GM18909 (cell line): ENCODE measurements around the gene WBP2.
"Not testable (repeated sequence)": the region's sequence is repeated elsewhere in the genome, so short reads cannot be mapped to it uniquely, and the experiment has no call there.

Experiments used
- ATAC-seq: cut with Tn5 transposase; IDR thresholded peaks from one replicate; pipeline ENCODE4 v1.9.1; 2021; ENCODE audit warnings: mild to moderate bottlenecking; ENCODE audit not compliant: unreplicated experiment, poor library complexity

Gene WBP2

DNA sequence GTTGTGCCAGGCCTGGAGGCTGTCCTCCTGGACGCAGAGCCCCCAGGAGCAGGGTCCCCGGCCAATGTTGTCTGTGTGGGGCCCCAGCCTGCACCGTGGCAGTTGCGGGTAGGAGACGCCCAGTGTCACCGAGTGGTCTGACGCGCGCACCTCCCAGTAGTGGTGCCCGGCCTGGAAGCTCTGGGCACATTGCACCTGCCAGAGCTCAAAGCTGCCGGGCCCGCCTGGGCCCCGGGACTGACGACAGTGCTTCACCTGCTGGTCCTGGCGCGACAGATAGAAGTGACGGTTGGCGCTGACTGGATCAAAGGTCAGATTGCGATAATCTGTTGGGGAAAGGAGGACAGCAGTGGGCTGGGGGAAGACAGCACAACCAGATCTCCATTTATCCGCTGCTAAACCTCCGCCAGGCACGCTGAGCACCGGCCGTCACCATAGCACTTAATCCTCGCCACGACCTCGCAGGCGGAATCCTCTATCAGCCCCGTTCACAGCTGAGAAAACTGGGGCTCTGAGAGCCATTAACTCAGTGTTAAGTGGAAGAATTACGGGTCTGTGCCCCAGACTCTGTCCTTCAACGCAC is 36.0 kb upstream of the WBP2 start:
- no peak for ATAC-seq

DNA sequence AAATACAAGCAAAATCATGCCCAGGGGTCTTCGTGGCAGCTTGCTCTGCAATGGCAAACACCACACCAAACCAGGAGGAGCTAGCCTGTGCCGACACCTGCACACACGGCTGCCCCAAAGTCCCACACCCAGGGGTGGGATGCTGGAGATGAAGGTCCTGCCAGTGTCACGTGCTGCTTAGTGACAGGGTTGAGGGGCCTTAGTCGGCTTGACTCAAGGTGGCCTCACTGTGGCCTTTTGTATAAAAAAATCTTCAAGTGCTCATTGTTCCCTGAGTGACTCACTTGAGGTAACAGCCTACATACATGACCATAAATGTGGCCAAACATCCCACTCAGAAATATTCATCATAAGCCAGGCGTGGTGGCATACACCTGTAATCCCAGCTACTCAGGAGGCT is 34.3 kb upstream of the WBP2 start:
- no peak for ATAC-seq

DNA sequence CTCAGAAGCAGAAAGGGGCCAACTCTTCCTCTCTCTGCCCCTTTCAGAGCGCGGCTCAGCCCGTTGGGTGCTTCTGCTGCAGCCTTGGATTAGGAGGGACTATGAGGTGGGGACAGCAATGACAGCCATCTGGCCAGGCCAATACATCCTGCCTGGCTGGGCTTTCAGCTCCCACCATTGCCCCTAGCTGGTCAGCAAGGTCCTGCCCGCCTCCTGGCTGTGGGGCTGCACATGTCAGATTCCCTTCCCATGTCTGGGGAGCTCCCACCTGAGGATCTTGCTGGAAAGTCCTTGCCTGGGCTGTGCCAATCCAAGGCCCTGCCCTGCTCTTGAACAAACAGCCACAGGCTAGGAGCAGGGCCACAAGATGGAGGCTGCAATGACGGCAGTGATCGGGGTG is 33.3 kb upstream of the WBP2 start:
- no peak for ATAC-seq

DNA sequence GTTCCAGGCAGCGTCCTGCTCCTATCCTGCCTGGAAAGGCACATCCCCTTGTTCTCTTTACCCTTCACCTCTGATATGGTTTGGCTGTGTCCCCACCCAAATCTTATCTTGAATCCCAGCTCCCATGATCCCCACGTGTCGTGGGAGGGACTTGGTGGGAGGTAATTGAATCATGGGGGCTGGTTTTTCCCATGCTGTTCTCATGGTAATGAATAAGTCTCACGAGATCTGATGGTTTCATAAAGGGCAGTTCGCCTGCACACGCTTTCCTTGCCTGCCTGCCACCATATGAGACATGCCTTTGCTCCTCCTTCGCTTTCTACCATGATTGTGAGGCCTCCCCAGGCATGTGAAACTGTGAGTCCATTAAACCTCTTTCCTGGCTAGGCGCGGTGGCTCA is 30.7 kb upstream of the WBP2 start:
- not testable (repeated sequence) for ATAC-seq

DNA sequence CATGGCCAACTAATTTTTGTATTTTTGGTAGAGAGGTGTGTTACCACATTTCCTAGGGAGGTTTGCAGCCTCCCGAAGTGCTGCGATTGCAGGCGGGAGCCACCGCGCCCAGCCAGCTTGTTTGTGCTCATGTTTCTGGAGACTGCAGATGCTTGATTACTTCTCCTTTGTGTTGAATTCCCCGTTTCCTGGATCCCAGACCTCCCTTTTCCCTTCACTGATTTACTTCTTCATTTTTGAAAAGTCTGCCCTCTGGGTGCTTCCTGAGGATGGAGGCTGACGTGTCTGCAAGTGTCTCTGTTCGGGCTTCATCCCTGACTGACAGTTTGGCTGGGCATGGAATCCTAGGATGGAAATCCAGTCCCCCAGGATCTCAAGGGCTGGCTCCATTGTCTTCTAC is 30.3 kb upstream of the WBP2 start:
- no peak for ATAC-seq

DNA sequence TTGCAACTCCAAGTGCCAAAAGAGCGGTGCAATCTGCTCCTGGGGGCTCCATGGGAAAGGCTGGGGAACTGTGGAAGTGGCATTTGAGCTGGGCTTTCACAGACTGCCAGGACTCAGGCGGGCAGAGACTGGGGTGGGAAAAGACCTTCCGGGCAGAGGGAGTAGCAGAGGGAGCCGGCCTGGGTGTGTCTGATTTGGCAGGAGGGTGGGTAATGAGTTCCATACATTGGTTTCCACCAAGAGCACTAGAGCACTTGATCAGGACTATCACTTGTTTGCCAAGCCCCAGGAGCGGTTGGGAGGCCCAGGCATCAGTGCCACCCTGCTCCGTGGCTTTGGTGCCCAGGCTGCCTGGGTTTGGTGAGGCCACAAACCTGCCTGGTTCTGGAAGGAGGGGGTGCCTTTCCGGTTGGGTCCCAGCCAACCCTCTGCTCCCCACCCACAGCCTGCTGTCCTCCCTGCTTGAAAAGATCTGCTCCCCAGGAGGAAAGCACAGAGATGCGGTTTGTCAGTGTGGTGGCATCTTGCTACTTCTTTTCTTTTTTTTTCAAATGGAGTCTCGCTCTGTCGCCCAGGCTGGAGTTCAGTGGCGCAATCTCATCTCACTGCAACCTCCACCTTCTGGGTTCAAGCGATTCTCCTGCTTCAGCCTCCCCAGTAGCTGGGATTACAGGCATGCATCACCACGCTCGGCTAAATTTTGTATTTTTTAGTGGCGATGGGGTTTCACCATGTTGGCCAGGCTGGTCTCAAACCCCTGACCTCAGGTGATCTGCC is 26.7 kb upstream of the WBP2 start:
- no peak for ATAC-seq

DNA sequence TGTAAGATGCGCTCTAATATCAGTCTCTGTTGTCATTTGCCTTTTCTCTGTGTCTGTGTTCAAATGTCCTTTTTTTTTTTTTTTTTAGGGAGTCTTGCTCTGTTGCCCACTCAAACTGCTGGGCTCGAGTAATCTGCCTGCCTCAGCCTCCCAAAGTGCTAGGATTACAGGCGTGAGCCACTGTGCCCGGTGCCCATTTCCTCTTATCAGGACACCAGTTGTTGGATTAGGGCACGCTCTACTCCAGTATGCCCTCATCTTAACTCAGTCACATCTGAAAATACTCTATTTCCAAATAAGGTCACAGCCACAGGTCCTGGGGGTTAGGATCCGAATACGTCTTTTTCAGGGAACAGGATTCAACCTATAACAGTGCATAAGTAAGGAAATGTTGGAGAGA is 25.1 kb upstream of the WBP2 start:
- no peak for ATAC-seq

DNA sequence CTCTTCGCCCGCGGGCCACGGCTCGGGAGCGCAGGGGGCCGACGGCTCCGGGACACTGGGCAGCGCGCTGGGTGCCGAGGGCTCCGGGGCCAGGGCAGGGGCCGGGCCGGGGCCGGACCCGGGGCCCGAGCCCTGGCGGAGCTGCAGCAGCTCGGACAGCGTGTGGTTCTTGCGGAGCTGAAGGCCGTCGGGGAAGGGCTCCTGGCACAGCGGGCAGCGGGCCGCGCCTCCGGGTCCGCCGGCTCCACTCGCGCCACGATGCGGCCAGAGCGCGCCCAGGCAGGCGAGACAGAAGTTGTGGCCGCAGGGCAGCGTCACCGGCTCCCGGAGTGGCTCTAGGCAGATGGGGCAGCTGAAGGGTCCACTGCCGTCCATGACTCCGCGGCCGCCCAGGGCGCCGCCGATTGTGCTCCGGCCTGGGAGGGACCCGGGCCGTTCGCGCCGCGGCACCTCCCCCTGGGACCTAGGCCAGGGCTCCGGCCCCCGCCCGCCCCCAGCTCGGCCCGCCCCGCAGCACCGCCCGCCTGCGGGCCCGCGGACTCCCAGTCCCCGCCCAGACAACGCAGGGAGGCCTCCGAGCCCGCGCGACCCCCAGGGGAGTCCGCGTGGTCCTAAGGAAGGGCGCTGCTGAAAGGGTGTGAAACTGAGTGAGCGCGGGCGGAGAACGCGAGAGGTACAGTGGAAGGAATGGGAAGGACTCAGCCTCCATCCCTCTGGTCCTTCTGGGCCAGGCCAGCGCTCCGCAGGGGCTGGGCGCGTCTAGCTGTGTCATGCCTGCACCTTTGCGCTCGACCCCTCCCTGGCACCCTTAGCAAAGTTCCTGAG is 23.3 kb upstream of the WBP2 start, which contains the start of gene TRIM47:
TRIM47 (minus strand) TSS at position 408 of the 825 bp plus-strand sequence; CDS start at position 375, 33 bp downstream.
- ATAC-seq: peak; percentile 17

DNA sequence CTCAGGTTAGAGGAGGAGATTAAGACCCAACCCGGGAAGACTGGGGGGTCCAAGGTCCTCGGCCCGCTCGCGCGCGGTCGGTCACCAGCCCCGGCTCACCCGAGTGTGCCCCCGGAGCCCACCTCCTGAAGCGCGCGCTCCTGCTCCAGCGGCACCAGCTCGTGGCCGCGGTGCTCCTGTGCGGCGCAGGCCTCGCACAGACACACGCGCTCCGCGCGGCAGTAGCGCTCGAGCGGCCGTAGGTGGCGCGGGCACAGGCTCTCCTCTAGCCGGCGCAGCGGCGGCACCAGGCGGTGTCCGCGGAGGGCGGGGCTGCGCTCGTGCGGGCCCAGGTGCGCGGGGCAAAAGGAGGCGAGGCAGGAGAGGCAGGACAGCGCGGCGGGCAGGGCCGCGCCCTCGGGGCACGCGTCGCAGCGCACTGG is 22.6 kb upstream of the WBP2 start:
- peak; percentile 60 for ATAC-seq

DNA sequence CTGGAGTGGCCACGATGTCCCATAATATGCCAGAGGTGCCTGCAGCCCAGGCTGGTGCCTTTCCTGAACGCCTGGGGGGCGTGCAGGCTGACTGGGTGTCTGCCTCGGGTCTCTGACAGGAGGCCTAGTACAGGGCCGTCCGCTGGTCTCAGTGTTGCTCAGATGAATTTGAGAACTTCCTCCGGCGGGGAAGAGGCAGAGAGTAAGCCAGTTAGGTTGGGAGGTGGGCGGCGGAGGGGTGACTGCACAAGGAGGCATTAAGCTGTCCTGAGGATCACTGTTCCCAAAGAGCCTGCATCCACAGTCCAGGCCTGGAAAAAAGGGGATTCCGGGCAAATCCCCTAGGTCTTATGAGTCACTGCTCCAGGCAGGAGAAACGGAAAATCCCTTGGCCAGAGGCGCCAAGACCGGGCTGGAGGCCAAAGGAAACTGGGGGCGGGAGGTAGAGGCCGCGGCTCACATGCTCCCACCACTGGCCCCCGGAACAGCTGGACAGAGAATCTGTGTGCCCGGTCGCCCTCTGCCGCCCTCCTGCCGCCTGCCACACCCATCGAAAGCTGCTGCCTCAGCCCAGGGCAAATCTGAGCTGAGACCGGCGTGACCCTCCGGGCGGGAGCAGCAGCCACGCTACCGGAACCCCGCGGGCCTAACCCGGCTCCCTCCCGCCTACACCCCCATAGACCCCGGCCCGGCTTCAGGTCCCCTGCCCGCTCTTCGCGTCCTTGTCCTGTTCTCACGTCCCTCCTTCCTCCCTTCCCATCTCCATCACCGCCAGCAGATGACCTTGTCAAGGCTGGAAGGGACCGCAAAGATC is 22.0 kb upstream of the WBP2 start:
- ATAC-seq: no peak

DNA sequence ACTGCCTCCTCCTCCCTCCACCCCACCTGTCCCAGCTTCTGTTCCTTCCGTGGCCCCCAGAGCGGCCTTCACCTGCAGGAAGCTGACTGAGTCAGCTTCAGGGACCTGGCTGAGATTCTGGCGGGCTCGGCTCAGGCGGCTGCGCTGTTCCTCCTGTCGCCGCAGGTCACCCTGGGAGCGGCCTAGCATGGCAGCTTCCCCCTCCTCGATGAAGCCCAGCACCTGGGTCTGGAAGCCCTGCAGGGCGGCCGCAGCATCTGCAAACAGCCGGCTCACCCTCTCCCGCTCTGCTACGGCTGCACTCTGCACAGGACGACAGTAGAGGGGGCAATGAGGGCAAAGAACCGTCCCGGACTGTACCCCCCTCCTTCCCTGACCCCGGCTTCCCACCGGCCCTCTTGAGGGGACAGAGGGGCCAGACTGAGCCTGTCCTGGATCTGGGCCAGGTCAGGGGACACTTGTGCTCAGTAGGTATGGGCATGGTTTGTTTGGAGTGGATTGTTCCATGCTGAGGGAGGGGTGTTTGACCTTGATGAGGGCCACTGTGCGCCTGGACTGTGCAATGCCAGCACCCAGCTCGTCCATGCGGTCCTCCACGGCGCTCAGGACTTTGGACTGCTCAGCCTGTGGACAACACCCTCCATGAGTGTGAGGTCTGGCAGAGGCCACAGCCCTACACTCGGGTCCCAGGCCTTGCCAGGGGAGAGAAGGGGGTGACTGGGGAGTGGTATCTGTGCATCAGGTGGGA is 21.2 kb upstream of the WBP2 start:
- ATAC-seq: no peak

DNA sequence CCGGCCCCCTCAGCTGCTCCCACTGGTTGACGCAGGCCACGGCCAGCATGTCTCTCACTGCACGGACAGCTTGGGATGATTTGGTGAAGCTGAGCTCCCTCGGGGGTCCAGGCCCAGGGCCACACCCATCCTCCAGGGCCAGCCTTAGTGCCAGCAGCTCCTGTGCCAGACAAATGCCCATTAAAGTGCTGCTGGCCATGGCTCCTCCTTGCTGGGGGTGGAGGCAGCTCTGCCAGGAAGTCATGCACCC is 20.7 kb upstream of the WBP2 start:
- ATAC-seq: no peak

DNA sequence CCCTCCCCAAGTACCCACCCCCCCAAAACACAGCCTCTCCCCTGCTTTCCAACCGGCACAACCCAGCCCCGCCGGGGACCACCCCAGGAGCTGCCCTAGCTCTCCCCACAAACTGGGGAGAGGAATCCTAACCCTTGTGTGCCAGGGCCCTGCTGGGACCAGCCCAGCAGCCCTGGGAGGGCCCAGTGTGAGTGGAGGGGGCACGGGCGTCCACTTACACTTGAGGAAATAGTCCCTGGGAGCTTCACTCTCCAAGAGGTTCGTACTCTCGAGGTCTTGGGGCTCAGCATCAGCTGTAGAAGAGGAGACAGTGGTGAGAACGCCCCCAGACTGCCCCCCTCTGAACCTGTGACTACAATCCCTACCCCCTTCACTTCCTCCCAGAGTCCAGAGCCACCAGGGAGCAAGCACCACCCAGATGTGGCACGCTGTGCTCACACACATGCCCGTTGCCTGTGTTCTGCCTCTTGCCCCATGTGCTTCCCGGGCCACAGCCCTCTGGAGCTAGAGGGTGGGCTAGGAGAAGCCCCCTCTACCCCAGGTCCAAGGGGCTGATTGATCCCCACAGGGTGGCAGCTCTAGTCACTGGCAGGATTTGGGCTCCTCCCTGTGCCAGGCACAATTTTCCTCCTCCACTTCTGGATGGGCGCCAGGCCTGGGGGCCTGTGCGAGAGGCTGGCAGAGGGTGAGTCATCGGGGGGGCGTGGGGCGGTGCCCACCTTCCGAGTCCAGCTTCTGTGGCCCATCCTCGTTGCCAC is 20.2 kb upstream of the WBP2 start:
- no peak for ATAC-seq

DNA sequence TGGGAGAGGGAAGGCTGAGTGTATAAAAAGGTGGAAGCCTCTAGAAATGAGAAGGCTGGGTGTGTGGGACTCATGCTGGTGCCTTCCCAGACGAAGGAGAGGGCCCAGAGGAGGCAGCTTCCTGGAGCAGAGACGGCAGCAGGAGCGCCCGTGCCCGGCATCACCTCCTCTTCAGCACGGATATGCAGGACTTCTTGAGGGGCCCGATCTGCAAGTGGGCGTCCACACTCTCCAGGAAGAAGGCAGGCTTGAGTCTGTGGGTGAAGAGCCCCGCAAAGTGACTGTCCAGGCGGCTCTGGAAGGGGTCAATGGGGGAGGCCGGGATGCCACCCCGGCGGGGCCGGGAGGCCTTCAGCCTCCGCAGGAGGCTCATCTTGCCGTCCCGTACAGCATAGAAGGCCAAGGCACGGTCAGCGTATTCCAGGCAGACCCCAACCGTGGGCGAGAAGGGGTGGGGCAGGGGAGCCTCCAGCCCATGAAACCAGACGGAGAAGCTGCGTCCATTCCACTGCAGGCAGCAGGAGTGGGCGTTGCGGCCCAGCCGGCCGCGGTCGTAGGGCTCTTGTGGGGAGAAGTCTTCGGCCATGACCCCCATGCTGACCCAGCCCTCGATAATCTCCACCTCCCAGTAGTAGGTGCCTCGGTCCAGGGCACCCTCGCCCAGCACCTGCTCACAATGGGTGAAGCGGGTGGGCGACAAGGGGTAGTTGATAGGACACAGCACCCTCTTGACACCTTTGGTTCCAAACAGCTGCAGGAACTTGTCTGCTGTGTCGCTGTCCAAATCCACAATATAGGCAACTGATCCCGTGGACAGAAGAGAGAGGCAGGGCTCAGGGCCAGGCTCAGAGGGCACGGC is 19.4 kb upstream of the WBP2 start:
- no peak for ATAC-seq

DNA sequence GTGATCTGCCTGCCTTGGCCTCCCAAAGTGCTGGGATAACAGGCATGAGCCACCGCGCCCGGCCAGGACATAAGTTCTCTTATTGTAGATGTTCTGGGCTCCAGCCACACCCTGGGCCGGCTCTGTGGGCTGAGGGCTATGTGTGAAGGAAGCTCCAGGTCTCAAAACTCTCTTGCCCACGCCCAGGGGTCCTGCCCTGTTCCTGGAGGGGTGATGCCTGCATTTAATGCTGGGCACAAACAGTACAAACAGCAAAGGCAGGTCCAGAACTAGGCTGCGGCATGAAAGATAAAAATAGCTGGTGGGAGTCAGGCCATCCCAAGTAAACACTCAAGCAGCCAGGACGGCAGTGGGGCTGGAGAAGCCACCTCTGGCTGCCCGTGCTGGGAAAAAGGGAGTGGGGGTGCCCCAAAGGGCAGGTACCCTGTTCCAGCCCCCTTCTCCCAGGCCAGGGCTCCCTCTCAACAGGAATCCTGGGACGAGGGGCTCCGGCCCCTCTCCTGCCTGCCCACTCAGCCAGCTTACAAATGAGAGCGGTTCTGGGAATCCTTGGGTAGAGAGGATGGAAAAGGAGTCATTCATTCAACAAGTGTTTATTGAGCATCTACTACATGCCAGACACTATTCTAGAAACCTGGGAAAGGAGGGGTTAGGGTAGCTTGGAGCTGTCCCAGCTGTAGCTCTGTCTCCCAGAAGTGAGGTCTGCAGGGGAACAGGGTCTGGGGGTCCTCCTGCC is 18.6 kb upstream of the WBP2 start:
- no peak for ATAC-seq

DNA sequence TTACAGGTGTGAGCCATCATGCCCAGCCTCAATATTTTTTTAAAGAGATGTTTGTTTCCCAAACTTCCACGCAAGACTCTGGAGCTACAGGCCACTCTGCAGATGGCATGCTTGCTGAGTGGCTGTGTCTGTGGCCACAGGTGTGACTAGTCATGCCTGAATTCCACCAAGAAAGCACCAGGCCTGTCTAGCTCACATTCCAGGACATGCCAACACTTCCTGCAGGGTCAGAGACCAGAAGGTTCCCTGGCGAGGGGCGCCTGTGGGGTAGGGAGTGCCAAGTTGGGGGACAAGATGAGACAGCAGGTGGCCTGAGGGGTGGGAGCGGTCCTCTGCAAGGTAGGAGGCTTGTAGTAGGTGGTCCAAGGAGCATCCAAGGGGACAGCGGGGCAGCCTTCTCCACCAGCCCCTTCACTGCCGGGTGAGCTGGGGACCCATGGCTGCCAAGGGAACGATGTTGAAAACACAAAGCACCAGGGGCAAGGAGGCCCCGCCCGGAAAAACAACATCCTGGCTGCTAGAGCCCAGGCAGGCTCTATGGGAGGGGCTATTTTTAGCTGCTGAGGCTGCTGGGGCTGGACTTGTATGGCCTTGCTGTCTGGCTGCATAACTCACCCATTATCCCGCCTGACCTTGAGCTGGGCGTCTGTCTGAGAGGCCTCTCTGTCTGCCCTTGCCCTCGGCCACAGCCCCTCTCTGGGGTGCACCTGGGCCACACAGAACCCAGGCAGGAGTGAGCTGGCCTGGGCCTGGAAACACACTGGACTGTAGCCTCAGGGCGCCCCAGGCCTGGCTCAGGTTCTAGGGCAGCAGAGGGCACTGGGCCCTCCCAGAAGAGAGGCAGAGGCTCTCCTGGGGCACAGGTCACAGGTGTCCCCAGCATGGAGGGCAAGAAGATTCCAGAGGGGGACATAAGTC is 17.6 kb upstream of the WBP2 start:
- ATAC-seq: no peak

DNA sequence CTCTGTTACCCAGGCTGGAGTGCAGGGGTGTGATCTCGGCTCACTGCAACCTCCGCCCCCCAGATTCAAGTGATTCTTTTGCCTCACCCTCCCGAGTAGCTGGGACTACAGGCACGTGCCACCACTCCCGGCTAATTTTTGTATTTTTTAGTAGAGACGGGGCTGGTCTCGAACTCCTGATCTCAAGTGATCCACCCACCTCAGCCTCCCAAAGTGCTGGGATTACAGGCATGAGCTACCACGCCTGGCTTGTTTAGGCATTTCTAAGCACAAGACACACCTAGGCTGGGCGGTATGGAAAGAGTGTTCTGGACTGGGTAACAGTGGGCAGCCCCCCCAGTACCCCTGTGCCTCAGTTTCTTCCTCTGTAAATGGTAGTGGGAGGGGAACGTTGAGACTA is 15.1 kb upstream of the WBP2 start:
- not testable (repeated sequence) for ATAC-seq
